ENCODE results near the gene YRDC.

- TF ChIP-seq, protein P1, sequence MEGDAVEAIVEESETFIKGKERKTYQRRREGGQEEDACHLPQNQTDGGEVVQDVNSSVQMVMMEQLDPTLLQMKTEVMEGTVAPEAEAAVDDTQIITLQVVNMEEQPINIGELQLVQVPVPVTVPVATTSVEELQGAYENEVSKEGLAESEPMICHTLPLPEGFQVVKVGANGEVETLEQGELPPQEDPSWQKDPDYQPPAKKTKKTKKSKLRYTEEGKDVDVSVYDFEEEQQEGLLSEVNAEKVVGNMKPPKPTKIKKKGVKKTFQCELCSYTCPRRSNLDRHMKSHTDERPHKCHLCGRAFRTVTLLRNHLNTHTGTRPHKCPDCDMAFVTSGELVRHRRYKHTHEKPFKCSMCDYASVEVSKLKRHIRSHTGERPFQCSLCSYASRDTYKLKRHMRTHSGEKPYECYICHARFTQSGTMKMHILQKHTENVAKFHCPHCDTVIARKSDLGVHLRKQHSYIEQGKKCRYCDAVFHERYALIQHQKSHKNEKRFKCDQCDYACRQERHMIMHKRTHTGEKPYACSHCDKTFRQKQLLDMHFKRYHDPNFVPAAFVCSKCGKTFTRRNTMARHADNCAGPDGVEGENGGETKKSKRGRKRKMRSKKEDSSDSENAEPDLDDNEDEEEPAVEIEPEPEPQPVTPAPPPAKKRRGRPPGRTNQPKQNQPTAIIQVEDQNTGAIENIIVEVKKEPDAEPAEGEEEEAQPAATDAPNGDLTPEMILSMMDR (IDR thresholded peaks at IDR 0.05): no peak
- TF ChIP-seq POLR2AphosphoS5 (IDR thresholded peaks at IDR 0.05): no peak
These were observed 38.8 kb upstream of the YRDC start for GRCh38 chr1:37846647-37847339.
